A549 (cell line): ENCODE results near the gene INA. TPM values are rescaled to one million over a fixed set of nuclear protein-coding genes. Genes with fewer than 3 reads are reported as not detected.
A peak's percentile ranks its signal among the peaks of the same experiment; 100 is the strongest.
"Not testable (repeated sequence)": the region's sequence is repeated elsewhere in the genome, so short reads cannot be mapped to it uniquely, and the experiment has no call there.

Source experiments
- ATAC-seq, 2 experiments: fragments of 200-7000 bp in 1 of 2; fragments of >200 bp in 1 of 2; cut with Nextera tagmentation in 1 of 2; cut with Tn5 transposase in 1 of 2; 3 replicates each; pipeline versions ENCODE4 v1.8.0 to v1.9.1; 2018 to 2020; ENCODE audit warnings: mild to moderate bottlenecking in 1 of 2, moderate library complexity in 1 of 2
- CTCF ChIA-PET: fragments of 300-600 bp; sonication (Branson Sonifier 250); formaldehyde crosslinking; extraction: SDS; loops from one replicate; lab custom pipeline; 2021; ENCODE audit warnings: antibody characterized with exemption, inconsistent platforms; lab: Yijun Ruan, JAX
- POLR2A ChIA-PET: fragments of 350-600 bp; formaldehyde crosslinking; extraction: SDS; loops from one replicate; lab custom pipeline; 2021; ENCODE audit warnings: antibody characterized with exemption, inconsistent platforms; lab: Yijun Ruan, JAX
- DNase-seq, 2 experiments: peaks; one replicate each; pipeline versions ENCODE4 v3.0.0 to v3.0.0-alpha.2; 2011 to 2016; ENCODE audit warnings: low read depth in 1 of 2, low spot score in 1 of 2
- FAIRE-seq: peaks from 2 replicates; lab custom pipeline; 2011; peaks lifted over from hg19 to GRCh38; lab: Jason Lieb, UNC
- H3K27ac ChIP-seq, 2 experiments: fragments of >200 bp; sonication (Bioruptor Twin); formaldehyde crosslinking; 3 replicates each; pipeline ENCODE4 v1.5.1; 2016 to 2017
- H3K4me1 ChIP-seq: fragments of >200 bp; sonication (Bioruptor Twin); formaldehyde crosslinking; 3 replicates; pipeline ENCODE4 v1.6.1; 2016
- H3K4me2 ChIP-seq: fragments of >200 bp; sonication (Bioruptor Twin); formaldehyde crosslinking; 3 replicates; pipeline ENCODE4 v1.6.1; 2016
- H3K4me3 ChIP-seq: fragments of >200 bp; sonication (Bioruptor Twin); formaldehyde crosslinking; 3 replicates; pipeline ENCODE4 v1.5.1; 2016
- H3K9me3 ChIP-seq: fragments of >200 bp; sonication (Bioruptor Twin); formaldehyde crosslinking; 3 replicates; pipeline ENCODE4 v1.6.1; 2016
- ATOH8 ChIP-seq: fragments of 250-450 bp; sonication (Bioruptor Pico); IDR thresholded peaks from 2 replicates; pipeline ENCODE4 v1.5.0; 2020; ENCODE audit warnings: low read depth, mild to moderate bottlenecking, moderate library complexity
- CBX2 ChIP-seq: fragments of 200-600 bp; sonication (generic); IDR thresholded peaks from 2 replicates; pipeline ENCODE4 v1.6.1; 2016; ENCODE audit warnings: low read depth, mild to moderate bottlenecking, borderline replicate concordance
- E2F6 ChIP-seq: IDR thresholded peaks from 2 replicates; pipeline ENCODE4 v1.6.1; 2012; ENCODE audit warnings: low read depth, borderline replicate concordance
- EHF ChIP-seq: fragments of 250-450 bp; sonication (Bioruptor Pico); IDR thresholded peaks from 2 replicates; pipeline ENCODE4 v1.5.0; 2020; ENCODE audit warnings: mild to moderate bottlenecking
- FOSB ChIP-seq: fragments of 250-450 bp; sonication (Bioruptor Pico); IDR thresholded peaks from 2 replicates; pipeline ENCODE4 v1.5.0; 2020; ENCODE audit warnings: mild to moderate bottlenecking, moderate library complexity
- GATA3 ChIP-seq: IDR thresholded peaks from 2 replicates; pipeline ENCODE4 v1.6.1; 2012; ENCODE audit warnings: borderline replicate concordance
- HEYL ChIP-seq: fragments of 250-450 bp; sonication (Bioruptor Pico); IDR thresholded peaks from 2 replicates; pipeline ENCODE4 v1.8.0; 2021; ENCODE audit warnings: mild to moderate bottlenecking, moderate library complexity
- KDM1A ChIP-seq: fragments of 200-600 bp; sonication (generic); IDR thresholded peaks from 2 replicates; pipeline ENCODE4 v1.6.1; 2016; ENCODE audit warnings: low read depth, mild to moderate bottlenecking
- MAFK ChIP-seq: fragments of 450-650 bp; IDR thresholded peaks from 2 replicates; pipeline ENCODE4 v1.6.1; 2014; ENCODE audit not compliant: partially characterized antibody
- MAZ ChIP-seq: fragments of 150-350 bp; IDR thresholded peaks from 2 replicates; pipeline ENCODE4 v1.6.1; 2014; ENCODE audit warnings: antibody characterized with exemption, low read depth, low read length, borderline replicate concordance
- NPAS2 ChIP-seq: fragments of 250-450 bp; sonication (Bioruptor Pico); IDR thresholded peaks from 2 replicates; pipeline ENCODE4 v1.8.0; 2022; ENCODE audit warnings: mild to moderate bottlenecking, moderate library complexity, borderline replicate concordance
- PBX3 ChIP-seq: IDR thresholded peaks from 2 replicates; pipeline ENCODE4 v1.6.1; 2012
- PHF8 ChIP-seq: fragments of 200-600 bp; sonication (generic); IDR thresholded peaks from 2 replicates; pipeline ENCODE4 v1.6.1; 2016; ENCODE audit warnings: low read depth, mild to moderate bottlenecking, antibody characterized with exemption, moderate library complexity, borderline replicate concordance
- RAD21 ChIP-seq, 2 experiments: fragments of >200 bp in 1 of 2; sonication (Bioruptor Twin) in 1 of 2; formaldehyde crosslinking in 1 of 2; IDR thresholded peaks in 1 of 2; conservative IDR thresholded peaks in 1 of 2; 2 replicates in 1 of 2; 3 replicates in 1 of 2; pipeline ENCODE4 v1.6.1; 2012 to 2018; ENCODE audit warnings: inconsistent platforms in 1 of 2
- RARB ChIP-seq: fragments of 250-450 bp; sonication (Bioruptor Pico); IDR thresholded peaks from 2 replicates; pipeline ENCODE4 v1.8.0; 2021; ENCODE audit warnings: mild to moderate bottlenecking, moderate library complexity
- SMC3 ChIP-seq: fragments of >200 bp; sonication (Bioruptor Twin); formaldehyde crosslinking; IDR thresholded peaks from 3 replicates; pipeline ENCODE4 v1.6.1; 2018; ENCODE audit warnings: inconsistent platforms
- ZC3H11A ChIP-seq: fragments of 450-650 bp; IDR thresholded peaks from 2 replicates; pipeline ENCODE4 v1.6.1; 2014; ENCODE audit warnings: antibody characterized with exemption, mild to moderate bottlenecking
- WGBS: methylation state at CpG from one replicate; pipeline ENCODE4 v1.1.6; 2017; ENCODE audit errors: missing lambda C conversion rate; 5-methylcytosine and 5-hydroxymethylcytosine counted together
- polyA plus RNA-seq, 4 experiments: library from polyadenylated mRNA; depleted of rRNA in 3 of 4; stranded (reverse); fragments of >200 nt; fragmentation: RNase III in 1 of 4; extraction: RNeasy Plus Mini Kit Qiagen cat#74134 plus additional on column Dnase treatment in 1 of 4; gene quantifications; 2 replicates in 3 of 4; 3 replicates in 1 of 4; pipeline ENCODE4 v1.2.3, GENCODE V29; 2011 to 2017
- TF ChIP-seq, protein P1 (sequence below): fragments of >200 bp; sonication (Bioruptor Twin); formaldehyde crosslinking; IDR thresholded peaks from 3 replicates; pipeline ENCODE4 v1.5.1; 2016
- TF ChIP-seq, protein P2 (sequence below): fragments of 200-600 bp; sonication (generic); IDR thresholded peaks from 2 replicates; pipeline ENCODE4 v1.6.1; 2016; ENCODE audit warnings: antibody characterized with exemption, mild to moderate bottlenecking, moderate library complexity

The INA gene
- polyA plus RNA-seq, 2 of the 4 experiments (the other 2 are of a cell fraction), result 20.9 to 30.2 TPM

DNA sequence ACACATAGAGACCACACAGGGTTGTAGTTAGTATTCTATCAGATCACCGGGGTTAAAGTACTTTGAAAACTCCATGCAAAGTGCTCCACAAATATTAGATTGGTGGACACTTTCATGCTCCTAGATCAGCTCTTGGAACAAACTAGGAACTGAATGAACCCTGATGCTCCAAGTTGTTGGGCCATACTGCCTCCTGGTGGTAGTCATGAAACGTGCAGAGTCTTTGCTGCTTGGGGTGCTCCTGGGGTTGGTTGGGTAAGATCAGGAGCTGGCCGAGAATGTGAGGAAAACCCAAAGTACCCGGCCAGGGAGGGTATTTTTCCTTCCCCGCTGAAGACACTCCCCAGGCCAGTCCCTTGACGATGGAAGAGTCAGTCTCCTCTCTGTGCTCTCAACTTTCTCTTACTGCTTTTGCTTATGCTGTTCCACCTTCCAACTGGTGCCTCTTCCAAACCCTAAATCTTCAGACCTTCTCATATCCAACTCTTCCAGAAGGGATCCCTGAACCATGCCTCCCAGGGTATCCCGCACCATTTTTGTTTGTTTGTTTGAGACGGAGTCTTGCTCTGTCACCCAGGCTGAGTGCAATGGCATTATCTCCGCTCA lies 32.2 kb upstream of the INA start:
- WGBS, result 39% methylated on average over 9 of the region's 9 CpGs

GRCh38 chr10:103245587-103245986 lies 31.4 kb upstream of the INA start, which contains the start of gene RPEL1:
Gene RPEL1, plus strand, starts transcription at chr10:103245887. Its CDS starts 110 bp downstream, at chr10:103245997.
- 92% methylated on average over 7 of the region's 7 CpGs for WGBS
- POLR2A ChIA-PET, H3K4me2 ChIP-seq, ATAC-seq, FAIRE-seq, DNase-seq, H3K9me3 ChIP-seq, H3K4me3 ChIP-seq: not testable (repeated sequence)
- Histone ChIP-seq H3K4me1 (peaks cover 31% of the 10 kb centered on the region), H3K27ac (peak within 1 kb of the TSS; percentile 15 to 96; a peak in 3 of 6 replicates)
- CTCF ChIA-PET, result interaction anchor here (0.6 to 2.9 kb wide), 24 partner anchors 7 to 332 kb away, joined by 3 to 29 read pairs (median 10); partner anchors contain the start of gene CNNM2

More for the DNA sequence above, 32.2 kb upstream of the INA start:
- Histone ChIP-seq H3K4me3 (no peak overlapping the region), H3K27ac (peak overlapping the region; percentile 96 to 100), H3K4me1 (peaks cover 40% of the 10 kb centered on the region), H3K9me3 (no peaks in the 10 kb centered on the region), H3K4me2 (peak overlapping the region; percentile 21)
- FAIRE-seq (peak; percentile 81), ATAC-seq (peak; percentile 36 to 57; a peak in 4 of 6 replicates), DNase-seq (peak; percentile 90 to 94)
- ChIA-PET CTCF (interaction anchor here (0.5 to 3.3 kb wide), 75 partner anchors 8 to 492 kb away, joined by 3 to 34 read pairs (median 4); partner anchors contain the start of genes CNNM2, INA and NT5C2), POLR2A (interaction anchor here (0.6 to 2.1 kb wide), 2 partner anchors 52 to 55 kb away, joined by 4 to 20 read pairs; partner anchors contain the start of gene NT5C2)
- TF ChIP-seq ZC3H11A (no peak), RAD21 (conservative IDR thresholded peaks at IDR 0.05 in 1 of 2, IDR thresholded peaks at IDR 0.05 in 1 of 2) (peak; percentile 95 to 98), SMC3 (peak; percentile 94), KDM1A (no peak)
- TF ChIP-seq, protein P1, sequence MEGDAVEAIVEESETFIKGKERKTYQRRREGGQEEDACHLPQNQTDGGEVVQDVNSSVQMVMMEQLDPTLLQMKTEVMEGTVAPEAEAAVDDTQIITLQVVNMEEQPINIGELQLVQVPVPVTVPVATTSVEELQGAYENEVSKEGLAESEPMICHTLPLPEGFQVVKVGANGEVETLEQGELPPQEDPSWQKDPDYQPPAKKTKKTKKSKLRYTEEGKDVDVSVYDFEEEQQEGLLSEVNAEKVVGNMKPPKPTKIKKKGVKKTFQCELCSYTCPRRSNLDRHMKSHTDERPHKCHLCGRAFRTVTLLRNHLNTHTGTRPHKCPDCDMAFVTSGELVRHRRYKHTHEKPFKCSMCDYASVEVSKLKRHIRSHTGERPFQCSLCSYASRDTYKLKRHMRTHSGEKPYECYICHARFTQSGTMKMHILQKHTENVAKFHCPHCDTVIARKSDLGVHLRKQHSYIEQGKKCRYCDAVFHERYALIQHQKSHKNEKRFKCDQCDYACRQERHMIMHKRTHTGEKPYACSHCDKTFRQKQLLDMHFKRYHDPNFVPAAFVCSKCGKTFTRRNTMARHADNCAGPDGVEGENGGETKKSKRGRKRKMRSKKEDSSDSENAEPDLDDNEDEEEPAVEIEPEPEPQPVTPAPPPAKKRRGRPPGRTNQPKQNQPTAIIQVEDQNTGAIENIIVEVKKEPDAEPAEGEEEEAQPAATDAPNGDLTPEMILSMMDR, result peak; percentile 84

- Histone ChIP-seq H3K4me3 (no peak overlapping the region), H3K27ac (no peak overlapping the region), H3K9me3 (no peaks in the 10 kb centered on the region), H3K4me2 (no peak overlapping the region), H3K4me1 (peaks cover 25% of the 10 kb centered on the region)
- no peak for ATAC-seq
- no peak for DNase-seq
- POLR2A ChIA-PET, result no interaction called here
- no peak for FAIRE-seq
- WGBS, result 54% methylated on average over 4 of the region's 4 CpGs
- CTCF ChIA-PET, result interaction anchor here (0.6 to 4.2 kb wide), 7 partner anchors 33 to 328 kb away, joined by 3 to 29 read pairs (median 3); partner anchors contain the start of gene CNNM2
- TF ChIP-seq PBX3 (no peak), CBX2 (no peak), NPAS2 (CRISPR knock-in tag) (no peak), PHF8 (no peak), RARB (no peak), MAZ (no peak), MAFK (no peak), RAD21 (conservative IDR thresholded peaks at IDR 0.05 in 1 of 2, IDR thresholded peaks at IDR 0.05 in 1 of 2) (peak; percentile 35 to 56; a peak in 3 of 5 replicates), EHF (CRISPR knock-in tag) (no peak), E2F6 (no peak), GATA3 (no peak), ATOH8 (CRISPR knock-in tag) (no peak), HEYL (CRISPR knock-in tag) (no peak), FOSB (no peak)
- TF ChIP-seq, protein P2, sequence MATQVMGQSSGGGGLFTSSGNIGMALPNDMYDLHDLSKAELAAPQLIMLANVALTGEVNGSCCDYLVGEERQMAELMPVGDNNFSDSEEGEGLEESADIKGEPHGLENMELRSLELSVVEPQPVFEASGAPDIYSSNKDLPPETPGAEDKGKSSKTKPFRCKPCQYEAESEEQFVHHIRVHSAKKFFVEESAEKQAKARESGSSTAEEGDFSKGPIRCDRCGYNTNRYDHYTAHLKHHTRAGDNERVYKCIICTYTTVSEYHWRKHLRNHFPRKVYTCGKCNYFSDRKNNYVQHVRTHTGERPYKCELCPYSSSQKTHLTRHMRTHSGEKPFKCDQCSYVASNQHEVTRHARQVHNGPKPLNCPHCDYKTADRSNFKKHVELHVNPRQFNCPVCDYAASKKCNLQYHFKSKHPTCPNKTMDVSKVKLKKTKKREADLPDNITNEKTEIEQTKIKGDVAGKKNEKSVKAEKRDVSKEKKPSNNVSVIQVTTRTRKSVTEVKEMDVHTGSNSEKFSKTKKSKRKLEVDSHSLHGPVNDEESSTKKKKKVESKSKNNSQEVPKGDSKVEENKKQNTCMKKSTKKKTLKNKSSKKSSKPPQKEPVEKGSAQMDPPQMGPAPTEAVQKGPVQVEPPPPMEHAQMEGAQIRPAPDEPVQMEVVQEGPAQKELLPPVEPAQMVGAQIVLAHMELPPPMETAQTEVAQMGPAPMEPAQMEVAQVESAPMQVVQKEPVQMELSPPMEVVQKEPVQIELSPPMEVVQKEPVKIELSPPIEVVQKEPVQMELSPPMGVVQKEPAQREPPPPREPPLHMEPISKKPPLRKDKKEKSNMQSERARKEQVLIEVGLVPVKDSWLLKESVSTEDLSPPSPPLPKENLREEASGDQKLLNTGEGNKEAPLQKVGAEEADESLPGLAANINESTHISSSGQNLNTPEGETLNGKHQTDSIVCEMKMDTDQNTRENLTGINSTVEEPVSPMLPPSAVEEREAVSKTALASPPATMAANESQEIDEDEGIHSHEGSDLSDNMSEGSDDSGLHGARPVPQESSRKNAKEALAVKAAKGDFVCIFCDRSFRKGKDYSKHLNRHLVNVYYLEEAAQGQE, result no peak
- TF ChIP-seq, protein P1, result peak; percentile 19; the same call in 2 of the 3 replicates
Measured at GRCh38 chr10:103246324-103246723, 30.6 kb upstream of the INA start.
